Adrenal gland (tissue), 5 donors: ENCODE results near the gene DHCR24.

Experiments
- POLR2A ChIP-seq, 2 donors: fragments of 450-650 bp; IDR thresholded peaks; one replicate each; pipeline ENCODE4 v1.6.1; 2017; ENCODE audit warnings: antibody characterized with exemption in 2 of 2, mild to moderate bottlenecking in 2 of 2, moderate library complexity in 1 of 2
- TF ChIP-seq, protein P1 (sequence below), 6 experiments: fragments of 450-650 bp in 4 of 6; fragments of 200-600 bp in 2 of 6; sonication (generic) in 1 of 6; IDR thresholded peaks; 1 replicate in 5 of 6; 2 replicates in 1 of 6; pipeline versions ENCODE4 v1.5.1 to v1.8.0; 2016 to 2021; ENCODE audit warnings: antibody characterized with exemption in 6 of 6, mild to moderate bottlenecking in 2 of 6, moderate library complexity in 1 of 6
- donor health status: DM: no; HTN: no; CAD: no.

DNA sequence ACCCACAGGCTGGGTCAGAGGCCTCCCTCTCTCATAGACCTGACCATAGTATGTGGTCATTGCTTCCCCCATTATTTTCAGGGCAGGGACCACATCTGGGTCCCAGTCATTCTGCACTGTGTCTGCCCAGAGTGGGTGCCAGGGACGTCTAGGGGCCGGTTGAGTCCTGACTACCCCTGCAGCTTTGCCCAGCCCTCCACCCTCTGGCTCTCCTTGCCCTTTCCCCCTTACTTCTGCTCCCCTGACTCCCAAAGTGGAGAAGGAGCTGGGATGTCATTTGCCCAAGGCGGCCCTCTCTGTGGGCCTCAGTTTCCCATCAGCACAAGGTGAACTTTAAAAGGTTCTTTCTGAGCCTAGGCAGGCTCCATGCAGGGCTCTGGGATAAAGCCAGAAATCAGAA, 81.5 kb downstream of the DHCR24 start:
- TF ChIP-seq, protein P1, sequence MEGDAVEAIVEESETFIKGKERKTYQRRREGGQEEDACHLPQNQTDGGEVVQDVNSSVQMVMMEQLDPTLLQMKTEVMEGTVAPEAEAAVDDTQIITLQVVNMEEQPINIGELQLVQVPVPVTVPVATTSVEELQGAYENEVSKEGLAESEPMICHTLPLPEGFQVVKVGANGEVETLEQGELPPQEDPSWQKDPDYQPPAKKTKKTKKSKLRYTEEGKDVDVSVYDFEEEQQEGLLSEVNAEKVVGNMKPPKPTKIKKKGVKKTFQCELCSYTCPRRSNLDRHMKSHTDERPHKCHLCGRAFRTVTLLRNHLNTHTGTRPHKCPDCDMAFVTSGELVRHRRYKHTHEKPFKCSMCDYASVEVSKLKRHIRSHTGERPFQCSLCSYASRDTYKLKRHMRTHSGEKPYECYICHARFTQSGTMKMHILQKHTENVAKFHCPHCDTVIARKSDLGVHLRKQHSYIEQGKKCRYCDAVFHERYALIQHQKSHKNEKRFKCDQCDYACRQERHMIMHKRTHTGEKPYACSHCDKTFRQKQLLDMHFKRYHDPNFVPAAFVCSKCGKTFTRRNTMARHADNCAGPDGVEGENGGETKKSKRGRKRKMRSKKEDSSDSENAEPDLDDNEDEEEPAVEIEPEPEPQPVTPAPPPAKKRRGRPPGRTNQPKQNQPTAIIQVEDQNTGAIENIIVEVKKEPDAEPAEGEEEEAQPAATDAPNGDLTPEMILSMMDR (IDR thresholded peaks at IDR 0.05): no peak
- TF ChIP-seq POLR2A (IDR thresholded peaks at IDR 0.05): no peak
